A549 treated with RU486 at 1 μM for 4 hours (cell line): ENCODE data around the gene RSPH6A. TPM values are rescaled to one million over a fixed set of nuclear protein-coding genes. Genes with fewer than 3 reads are reported as not detected.

Experiments
- total RNA-seq: library from RNA; stranded (reverse); fragments of 200-300 nt; extraction: Qiagen RNA extraction; gene quantifications from 5 replicates; pipeline ENCODE4 v1.2.3, GENCODE V29; 2022; ENCODE audit warnings: low read depth

RSPH6A gene
- 0.03 TPM in 1 of 5 replicates, not detected in the others for total RNA-seq

GRCh38 chr19:45814851-45815480 is at the start of gene RSPH6A:
RSPH6A (minus strand) TSS chr19:45815308; CDS start chr19:45815176, 132 bp downstream.

GRCh38 chr19:45863840-45864628 is 48.9 kb upstream of the RSPH6A start, which contains the start of gene FOXA3:
FOXA3 (plus strand) TSS chr19:45864326; CDS start chr19:45864457, 131 bp downstream.

GRCh38 chr19:45862564-45863334 is 47.6 kb upstream of the RSPH6A start, which contains the start of gene SYMPK:
SYMPK (minus strand) TSS chr19:45863147; CDS start chr19:45854495, 8,652 bp downstream.

GRCh38 chr19:45792470-45793177 is 22.5 kb downstream of the RSPH6A start, which contains the start of gene DMWD:
DMWD (minus strand) TSS chr19:45792845; CDS start chr19:45792756, 89 bp downstream.

GRCh38 chr19:45782162-45782691 is 32.9 kb downstream of the RSPH6A start, which contains the start of gene DMPK:
DMPK (minus strand) TSS chr19:45782490; CDS start chr19:45782352, 138 bp downstream.

GRCh38 chr19:45768984-45769782 is 45.9 kb downstream of the RSPH6A start, which contains the start of gene SIX5:
SIX5 (minus strand) TSS chr19:45769252; CDS start chr19:45768844, 408 bp downstream.

Other genes with a start within 250 kb of the RSPH6A start
- gene OPA3, start 230.5 kb downstream of the RSPH6A start, total RNA-seq: 11.8 to 17.6 TPM (median 14.7 TPM) in 5 replicates
- gene GPR4, start 213.1 kb downstream of the RSPH6A start, total RNA-seq: 0.07 to 0.21 TPM (median 0.14 TPM) in 4 of 5 replicates, not detected in the other
- gene EML2, start 175.9 kb downstream of the RSPH6A start, total RNA-seq: 20.3 to 23.8 TPM (median 21.3 TPM) in 5 replicates
- 2.3 to 3.8 TPM (median 2.6 TPM) in 5 replicates for gene GIPR, start 147.1 kb downstream of the RSPH6A start, total RNA-seq
- 773 to 1,010 TPM (median 799 TPM) in 5 replicates for gene SNRPD2, start 123.4 kb downstream of the RSPH6A start, total RNA-seq
- 6.9 to 10.7 TPM (median 9.5 TPM) in 5 replicates for gene QPCTL, start 122.6 kb downstream of the RSPH6A start, total RNA-seq
- 7.2 to 12.3 TPM (median 9.9 TPM) in 5 replicates for gene FBXO46, start 84.4 kb downstream of the RSPH6A start, total RNA-seq
- 0.06 to 0.10 TPM (median 0.08 TPM) in 3 of 5 replicates, not detected in the others for gene MEIOSIN, start 81.9 kb downstream of the RSPH6A start, total RNA-seq
- gene SIX5, start 46.1 kb downstream of the RSPH6A start, total RNA-seq: 19.1 to 34.9 TPM (median 27.8 TPM) in 5 replicates
- 34.3 to 53.0 TPM (median 48.1 TPM) in 5 replicates for gene DMPK, start 32.8 kb downstream of the RSPH6A start, total RNA-seq
- 21.9 to 41.9 TPM (median 34.3 TPM) in 5 replicates for gene DMWD, start 22.5 kb downstream of the RSPH6A start, total RNA-seq
- gene SYMPK, start 47.8 kb upstream of the RSPH6A start, total RNA-seq: 54.6 to 80.7 TPM (median 76.2 TPM) in 5 replicates
- gene FOXA3, start 49.0 kb upstream of the RSPH6A start, total RNA-seq: 0.58 to 1.1 TPM (median 0.81 TPM) in 5 replicates
- gene IRF2BP1, start 70.8 kb upstream of the RSPH6A start, total RNA-seq: 21.6 to 38.9 TPM (median 35.1 TPM) in 5 replicates
- 5.9 to 11.3 TPM (median 9.3 TPM) in 5 replicates for gene MYPOP, start 87.3 kb upstream of the RSPH6A start, total RNA-seq
- gene NANOS2, start 99.5 kb upstream of the RSPH6A start, total RNA-seq: not detected in 5 replicates
- gene NOVA2, start 158.6 kb upstream of the RSPH6A start, total RNA-seq: 0.08 to 0.19 TPM (median 0.11 TPM) in 5 replicates
- 3.0 to 6.4 TPM (median 4.6 TPM) in 5 replicates for gene CCDC61, start 180.2 kb upstream of the RSPH6A start, total RNA-seq
- not detected in 5 replicates for gene PGLYRP1, start 207.7 kb upstream of the RSPH6A start, total RNA-seq
- gene IGFL4, start 225.7 kb upstream of the RSPH6A start, total RNA-seq: 0.38 to 0.78 TPM (median 0.51 TPM) in 5 replicates